DMS 273 treated with DMSO at 0.1 percent for 48 hours (cell line): ENCODE results near the gene TRPM2.
"Not testable (repeated sequence)": the region's sequence is repeated elsewhere in the genome, so short reads cannot be mapped to it uniquely, and the experiment has no call there.

ENCODE experiments used
- DNase-seq: peaks from one replicate; lab custom pipeline; 2025; lab: John Stamatoyannopoulos, UW

Gene TRPM2

DNA sequence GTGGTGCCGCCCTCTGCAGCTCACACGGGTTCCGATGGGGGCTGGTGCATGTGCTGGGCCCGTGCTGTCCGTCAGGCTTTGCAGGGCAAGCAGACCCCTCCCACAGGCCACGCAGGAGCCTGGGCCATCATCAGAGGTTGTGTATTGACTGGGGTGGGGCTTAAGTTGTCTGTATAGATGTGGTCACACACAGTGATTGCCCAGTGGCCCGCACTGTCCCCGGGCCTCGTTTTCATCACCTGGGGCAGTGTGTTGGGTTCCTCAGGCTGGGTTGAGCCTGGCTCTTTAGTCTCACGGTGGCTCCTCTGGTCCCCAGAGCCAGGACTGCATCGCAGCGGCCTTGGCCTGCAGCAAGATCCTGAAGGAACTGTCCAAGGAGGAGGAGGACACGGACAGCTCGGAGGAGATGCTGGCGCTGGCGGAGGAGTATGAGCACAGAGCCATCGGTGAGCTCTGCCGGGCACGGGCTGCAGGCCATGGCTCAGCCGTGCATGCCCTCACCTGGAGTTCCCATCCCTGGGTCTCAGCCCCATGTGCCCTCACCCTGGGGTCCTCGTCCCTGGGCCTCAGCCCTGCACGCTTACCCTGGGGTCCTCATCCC lies 44.1 kb downstream of the TRPM2 start:
- no peak for DNase-seq

DNA sequence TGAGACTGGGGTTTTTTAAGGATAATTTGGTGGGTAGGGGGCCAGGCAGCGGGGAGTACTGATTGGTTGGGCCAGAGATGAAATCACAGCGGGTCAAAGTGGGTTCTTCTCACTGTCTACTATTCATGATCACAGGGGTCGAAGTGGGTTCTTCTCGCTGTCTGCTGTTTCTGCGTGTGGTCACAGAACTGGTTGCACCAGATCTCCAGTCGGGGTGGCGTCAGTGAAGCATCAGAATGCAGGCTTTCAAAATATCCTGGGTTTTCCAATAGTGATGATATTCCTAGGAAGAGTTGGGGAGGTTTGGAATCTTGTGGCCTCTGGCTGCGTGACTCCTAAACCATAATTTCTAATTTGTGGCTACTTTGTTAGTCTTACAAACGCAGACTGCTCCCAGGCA lies 45.1 kb downstream of the TRPM2 start:
- no peak for DNase-seq

DNA sequence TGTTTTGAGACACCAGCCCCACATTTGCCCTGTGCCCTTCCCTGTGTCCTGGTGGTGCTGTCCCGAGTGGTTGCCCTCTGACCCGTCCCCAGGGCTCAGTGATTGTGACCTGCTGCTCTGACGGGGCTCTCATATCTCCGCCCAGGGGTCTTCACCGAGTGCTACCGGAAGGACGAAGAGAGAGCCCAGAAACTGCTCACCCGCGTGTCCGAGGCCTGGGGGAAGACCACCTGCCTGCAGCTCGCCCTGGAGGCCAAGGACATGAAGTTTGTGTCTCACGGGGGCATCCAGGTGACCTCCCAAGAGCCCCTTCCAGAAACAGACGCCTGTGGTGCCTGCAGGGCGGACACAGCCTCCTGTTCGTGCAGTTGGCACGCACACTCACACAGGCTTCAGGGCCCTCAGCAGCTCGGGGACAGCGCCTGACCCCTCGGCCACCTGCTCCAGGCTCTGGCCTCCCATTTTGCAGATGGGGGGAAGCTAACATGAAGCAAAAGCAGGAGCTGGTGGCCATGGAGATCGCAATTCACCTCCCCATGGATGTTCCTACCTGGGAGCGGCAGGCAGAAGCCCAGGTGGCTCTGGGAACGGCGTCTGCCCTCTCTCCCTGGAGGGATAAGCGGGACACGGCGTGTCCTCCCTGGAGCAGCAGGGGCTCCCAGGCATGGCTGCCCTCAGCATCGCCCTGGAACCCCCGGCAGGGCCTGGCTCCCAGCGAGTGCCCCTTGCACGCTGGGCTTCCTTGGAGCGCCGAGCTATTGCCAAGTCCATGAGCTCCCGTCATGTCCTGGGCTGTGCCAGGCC lies 45.9 kb downstream of the TRPM2 start:
- DNase-seq = no peak

DNA sequence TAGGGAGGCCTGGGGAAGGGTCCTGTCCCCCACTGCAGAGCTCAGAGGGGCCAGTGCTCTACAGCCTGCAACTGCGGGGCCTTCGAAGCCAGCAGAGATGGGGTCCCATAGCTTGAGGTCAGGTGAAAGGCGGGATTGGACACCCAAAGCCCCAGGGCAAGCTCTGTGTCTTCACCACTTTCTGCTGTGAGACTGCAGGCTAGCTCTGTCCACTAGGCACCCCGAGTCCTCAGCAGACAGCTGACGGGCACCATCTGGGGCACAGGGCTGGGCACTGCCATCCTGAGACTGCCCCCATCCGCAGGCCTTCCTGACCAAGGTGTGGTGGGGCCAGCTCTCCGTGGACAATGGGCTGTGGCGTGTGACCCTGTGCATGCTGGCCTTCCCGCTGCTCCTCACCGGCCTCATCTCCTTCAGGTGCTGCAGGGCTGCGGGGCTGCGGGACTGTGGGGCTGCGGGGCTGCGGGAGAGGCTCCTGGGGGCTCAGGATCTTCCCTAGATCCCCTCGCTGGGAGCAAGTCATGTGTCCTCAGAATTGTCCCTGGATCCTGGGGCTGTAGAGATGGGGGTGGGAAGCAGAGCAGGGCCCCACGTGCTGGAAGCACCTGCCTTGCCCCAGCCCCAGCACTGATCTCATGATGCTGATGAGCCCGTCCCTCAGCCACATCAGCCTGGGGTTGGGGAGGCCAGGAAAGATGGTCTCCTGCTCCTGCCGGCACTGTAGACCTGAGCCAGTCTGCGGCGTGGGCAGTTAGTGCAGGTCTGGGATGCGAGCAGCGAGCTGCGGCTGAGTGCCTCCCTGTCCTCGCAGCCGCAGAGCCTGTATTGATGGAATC lies 46.8 kb downstream of the TRPM2 start:
- DNase-seq = no peak

DNA sequence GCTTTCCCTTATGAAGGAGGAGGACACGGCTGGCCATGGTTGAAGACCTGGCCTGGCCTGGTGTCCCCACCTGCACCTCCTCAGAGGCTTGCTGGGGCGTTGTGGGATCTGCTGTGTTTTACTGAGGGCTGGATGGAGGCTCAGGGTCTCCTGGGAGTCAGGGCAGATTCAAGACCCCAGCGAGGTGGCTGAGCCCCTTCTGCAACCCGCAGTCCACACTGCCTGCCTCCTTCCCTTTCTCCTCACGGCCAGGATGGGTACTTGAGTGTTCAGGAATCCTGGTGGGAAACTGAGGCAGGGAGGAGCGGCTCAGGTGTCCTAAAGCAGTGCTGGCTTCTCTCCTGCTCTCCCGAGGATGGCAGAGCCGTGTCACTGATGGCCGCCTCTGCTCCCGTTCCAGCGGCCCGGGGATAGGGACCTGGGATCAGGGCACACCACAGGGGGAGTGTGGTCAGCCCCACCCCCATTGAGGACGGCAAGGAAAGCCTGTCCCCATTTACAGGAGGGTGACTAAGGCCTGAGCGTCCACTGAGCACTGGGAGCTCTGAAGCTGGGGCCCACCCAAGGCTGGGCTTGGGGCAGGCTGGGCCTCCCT lies 47.5 kb downstream of the TRPM2 start:
- no peak for DNase-seq

DNA sequence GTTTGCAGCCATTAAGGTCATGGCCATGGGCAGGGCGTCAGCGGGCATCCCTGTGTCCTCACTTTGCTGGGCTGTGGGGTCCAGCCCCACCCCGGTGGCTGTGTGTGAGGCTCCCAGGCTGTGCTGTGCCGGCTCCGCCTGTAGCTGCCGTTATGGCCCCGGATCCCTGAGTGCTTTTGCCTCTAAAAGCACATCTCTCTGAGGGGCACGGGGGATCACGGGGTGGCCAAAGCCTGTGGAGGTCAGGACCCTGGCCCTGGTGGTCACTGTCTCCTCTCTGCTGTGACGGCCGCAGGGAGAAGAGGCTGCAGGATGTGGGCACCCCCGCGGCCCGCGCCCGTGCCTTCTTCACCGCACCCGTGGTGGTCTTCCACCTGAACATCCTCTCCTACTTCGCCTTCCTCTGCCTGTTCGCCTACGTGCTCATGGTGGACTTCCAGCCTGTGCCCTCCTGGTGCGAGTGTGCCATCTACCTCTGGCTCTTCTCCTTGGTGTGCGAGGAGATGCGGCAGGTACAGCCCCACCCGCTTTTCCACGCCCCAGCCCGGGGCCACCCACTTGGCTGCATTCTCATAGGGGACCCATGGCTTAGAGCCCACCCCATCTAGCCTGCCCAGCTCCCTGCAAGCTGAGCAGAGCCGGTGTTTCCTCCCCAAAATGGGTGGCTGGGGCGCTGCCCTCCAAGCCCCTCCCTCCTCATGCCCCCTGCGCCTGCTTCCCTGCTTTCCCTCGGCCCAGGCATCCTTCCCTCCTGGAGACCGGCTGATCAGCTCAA lies 48.2 kb downstream of the TRPM2 start:
- DNase-seq = no peak

DNA sequence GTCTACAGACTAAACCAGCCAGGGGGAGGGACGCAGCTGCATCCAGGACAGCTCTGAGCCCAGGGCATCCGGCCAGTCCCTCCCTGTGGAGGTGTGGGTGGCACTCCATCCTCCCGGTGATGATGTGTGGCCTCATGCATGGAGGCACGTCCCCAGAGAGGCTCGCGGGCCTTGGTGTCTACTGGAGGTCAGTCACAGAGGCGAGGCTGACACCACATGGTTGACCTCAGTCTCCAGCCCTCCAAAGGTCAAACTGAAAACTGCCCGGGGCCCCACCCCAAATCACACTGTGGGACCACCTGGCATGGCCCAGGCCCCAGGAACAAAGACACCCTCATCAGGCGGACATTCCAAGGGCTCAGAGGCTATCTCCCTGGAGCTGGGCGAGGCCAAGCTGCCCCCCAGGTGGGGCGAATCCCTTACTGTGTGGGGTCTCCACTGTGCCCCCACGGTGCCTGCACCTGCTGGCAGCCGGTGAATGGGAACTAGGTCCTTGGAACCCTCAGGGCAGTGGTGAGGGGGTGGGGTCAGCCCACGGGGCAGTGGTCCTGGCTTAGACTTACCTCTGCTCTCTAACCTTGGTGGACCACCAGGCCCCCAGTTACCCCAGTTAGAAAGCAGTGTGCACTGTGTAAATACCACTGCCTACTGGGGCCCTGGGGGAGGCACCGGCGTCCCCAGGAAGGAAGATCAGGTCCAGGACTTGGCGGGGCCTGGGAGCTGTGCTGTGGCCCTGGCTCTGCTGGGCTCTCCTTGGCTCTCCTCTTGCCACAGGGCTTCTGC lies 49.1 kb downstream of the TRPM2 start:
- DNase-seq = no peak

DNA sequence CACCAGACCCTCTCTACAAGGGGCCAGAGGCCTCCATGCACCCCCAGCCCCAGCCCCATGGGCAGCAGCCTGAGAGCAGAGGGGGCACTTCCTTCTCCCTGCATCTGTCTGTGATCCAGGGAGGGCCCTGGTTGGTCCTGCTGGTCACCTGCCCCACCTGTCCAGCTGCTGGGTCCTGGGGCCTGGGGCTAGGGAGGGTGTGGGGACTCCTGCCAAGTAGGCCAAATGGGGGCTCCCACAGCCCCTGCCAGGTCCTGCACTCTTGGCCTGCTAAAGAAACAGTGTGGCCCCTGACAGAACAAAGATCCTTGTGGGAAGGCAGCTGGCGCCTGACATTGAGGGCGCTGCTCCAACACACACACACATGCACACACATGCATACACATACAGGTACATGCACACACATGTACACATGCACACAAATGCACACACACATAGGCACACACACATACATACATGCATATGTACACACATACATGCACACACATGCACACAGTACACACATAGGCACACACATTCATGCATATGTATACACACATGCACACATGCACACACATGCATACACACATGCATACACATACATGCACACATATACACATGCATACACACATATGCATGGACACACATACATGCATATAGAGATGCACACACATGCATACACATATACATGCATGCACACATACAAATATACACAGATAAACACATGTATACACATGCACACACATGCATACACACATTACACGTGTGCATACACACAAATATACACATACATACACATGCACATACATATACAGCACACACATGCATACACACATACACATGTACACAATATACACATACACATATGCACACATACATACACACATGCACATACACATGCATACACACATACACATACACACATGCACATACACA lies 49.9 kb downstream of the TRPM2 start:
- no peak for DNase-seq

DNA sequence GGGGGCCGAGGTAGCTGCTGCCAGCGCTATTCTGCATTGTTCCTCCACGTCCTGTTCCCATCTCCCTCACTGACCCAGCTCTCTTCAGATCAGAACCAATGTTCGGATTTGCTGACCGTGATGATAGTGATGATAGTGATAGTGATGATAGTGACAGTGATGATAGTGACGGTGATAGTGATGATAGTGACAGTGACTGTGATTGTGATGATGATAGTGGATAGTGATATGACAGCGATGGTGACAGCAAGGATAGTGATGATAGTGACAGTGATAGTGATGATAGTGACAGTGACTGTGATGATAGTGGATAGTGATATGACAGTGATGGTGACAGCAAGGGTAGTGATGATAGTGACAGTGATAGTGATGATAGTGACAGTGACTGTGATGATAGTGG lies 51.1 kb downstream of the TRPM2 start:
- DNase-seq = not testable (repeated sequence)

DNA sequence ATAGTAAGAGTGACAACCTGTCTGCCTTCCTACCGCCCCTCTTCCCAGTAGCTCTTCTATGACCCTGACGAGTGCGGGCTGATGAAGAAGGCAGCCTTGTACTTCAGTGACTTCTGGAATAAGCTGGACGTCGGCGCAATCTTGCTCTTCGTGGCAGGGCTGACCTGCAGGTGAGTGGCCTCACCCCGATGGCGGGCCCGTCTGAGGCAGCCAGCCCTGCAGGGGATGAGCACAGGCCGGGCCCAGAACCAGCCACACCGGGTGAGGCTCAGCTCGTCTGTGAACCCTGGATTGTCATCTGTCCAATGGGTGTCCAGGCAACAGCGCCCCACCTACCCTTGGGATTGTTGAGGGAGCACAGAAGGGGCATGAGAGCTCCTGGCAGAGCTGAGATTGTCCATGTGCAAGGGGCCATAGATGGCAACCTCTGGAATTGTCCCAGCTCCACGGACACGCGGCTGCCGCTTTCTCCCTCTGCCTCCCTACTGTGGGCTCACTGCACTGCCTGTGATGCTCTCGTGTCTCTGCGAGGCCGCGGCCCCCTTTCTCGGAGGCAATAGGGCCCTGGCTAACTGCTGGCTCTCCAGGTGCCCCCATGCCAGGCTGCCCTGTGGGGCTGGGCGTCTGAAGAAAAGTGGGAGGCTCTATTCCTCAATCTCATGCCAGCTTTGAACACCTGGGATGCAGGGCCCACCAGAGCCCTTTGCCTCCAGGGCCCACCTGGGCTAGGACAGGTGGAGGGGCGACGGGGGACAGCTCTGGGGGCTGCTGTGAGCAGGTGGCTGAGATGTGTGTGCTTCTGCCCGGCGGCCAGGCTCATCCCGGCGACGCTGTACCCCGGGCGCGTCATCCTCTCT lies 51.9 kb downstream of the TRPM2 start:
- no peak for DNase-seq

DNA sequence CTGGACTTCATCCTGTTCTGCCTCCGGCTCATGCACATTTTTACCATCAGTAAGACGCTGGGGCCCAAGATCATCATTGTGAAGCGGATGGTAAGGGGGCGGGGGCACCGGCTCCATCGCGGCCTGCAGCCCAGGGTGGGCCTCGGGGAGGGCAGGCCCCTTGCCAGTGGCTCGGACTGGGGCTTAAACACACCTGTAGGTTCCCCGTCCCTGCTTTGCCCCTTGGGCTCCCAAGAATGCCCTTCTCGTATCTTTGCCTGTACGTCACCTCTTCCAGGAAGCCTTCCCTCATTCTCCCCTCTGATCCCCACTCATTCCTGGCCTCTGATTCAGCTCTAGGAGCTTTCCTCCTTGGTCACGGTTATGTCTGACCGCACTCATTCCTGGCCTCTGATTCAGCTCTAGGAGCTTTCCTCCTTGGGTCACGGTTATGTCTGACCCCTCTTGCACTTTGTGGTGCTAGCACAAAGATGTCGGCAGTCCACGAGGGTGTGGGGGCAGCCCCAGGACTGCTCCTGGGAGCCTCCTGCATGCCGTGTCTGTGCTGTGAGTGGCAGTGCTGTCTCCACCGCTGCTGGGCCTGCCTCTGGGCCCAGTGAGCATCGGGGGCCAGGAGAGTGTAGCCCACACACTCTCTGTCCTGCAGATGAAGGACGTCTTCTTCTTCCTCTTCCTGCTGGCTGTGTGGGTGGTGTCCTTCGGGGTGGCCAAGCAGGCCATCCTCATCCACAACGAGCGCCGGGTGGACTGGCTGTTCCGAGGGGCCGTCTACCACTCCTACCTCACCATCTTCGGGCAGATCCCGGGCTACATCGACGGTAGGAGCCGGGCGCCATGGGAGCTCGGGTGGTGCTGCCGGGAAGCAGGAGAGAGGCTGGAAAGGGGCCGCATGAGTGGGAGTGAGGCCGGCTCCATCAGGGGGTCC lies 52.8 kb downstream of the TRPM2 start:
- no peak for DNase-seq

DNA sequence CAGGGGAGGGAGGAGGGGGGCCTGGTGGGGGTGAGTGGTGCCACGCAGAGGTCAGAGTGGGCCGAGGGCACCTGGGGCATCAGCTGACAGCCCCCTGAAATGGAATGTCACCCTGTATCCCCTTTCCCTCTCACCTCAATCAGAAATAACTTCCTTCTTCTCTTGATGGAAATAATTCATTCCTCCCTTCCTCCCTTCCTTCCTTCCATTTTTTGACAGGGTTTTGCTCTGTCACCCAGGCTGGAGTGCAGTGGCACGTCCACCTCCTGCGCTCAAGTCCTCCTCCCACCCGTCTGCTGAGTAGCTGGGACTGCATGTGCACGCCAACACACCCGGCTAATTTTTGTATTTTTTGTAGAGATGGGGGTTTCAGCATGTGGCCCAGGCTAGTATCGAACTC lies 53.5 kb downstream of the TRPM2 start:
- no peak for DNase-seq

DNA sequence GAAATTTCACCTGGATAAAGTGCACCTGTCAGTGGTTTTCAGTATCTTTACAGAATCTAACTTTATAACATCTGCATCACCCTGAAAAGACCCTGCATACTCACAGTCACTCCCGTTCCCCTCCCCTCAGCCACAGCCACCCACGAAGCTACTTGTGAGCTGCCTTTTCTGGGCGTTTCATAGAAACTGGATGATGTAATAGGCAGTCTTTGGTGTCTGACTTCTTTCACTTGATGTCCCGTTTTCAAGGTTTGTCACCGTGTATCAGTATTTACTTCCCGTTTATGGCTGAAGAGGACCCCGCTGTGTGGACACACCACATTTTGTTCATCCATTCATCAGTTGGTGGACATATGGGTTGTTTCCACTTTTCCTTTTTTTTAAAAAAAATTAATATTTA lies 54.1 kb downstream of the TRPM2 start:
- no peak for DNase-seq

DNA sequence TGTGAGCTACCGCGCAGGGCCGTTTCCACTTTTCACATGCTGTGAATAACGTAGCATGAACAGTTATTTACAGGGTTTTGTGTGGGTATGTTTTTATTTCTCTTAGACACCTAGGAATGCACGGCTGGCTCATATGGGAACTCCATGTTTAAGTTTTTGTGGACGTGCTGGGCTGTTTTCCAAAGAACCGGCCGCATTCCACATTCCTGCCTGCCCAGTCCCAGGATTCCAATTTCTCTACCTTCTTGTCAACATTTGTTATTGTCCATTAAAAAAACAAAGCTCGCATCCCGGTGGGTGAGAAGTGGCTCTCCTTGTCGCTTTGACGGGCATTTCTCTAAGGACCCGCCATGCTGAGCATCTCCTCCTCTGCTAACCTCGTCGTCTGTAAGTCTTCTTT lies 54.8 kb downstream of the TRPM2 start:
- DNase-seq = no peak

DNA sequence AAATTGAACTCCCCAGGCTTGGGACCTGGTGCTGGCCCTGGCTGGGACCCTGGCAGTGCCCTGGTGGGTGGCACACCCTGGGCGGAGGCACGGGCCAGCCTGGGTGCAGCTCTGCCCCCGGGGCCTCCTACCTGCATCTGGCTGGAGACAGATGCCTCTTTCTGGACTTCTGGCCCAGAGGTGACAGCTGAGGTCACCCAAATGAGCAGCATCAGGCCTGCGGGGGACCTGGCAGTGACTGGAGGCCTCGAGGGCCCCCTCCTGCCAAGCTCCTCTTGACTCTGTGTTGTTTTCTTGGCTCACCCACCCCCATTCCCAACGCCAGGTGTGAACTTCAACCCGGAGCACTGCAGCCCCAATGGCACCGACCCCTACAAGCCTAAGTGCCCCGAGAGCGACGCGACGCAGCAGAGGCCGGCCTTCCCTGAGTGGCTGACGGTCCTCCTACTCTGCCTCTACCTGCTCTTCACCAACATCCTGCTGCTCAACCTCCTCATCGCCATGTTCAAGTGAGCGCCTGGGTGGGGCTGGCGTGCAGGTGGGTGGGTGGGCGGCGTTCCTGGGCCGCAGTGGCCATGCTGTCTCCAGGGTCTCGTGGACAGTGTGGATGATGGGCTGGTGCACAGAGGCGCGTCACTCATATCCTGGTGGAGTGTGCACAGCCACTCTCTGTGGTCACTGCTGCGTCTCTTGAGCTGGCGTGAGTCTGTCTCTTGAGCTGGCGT lies 60.3 kb downstream of the TRPM2 start:
- DNase-seq = no peak

DNA sequence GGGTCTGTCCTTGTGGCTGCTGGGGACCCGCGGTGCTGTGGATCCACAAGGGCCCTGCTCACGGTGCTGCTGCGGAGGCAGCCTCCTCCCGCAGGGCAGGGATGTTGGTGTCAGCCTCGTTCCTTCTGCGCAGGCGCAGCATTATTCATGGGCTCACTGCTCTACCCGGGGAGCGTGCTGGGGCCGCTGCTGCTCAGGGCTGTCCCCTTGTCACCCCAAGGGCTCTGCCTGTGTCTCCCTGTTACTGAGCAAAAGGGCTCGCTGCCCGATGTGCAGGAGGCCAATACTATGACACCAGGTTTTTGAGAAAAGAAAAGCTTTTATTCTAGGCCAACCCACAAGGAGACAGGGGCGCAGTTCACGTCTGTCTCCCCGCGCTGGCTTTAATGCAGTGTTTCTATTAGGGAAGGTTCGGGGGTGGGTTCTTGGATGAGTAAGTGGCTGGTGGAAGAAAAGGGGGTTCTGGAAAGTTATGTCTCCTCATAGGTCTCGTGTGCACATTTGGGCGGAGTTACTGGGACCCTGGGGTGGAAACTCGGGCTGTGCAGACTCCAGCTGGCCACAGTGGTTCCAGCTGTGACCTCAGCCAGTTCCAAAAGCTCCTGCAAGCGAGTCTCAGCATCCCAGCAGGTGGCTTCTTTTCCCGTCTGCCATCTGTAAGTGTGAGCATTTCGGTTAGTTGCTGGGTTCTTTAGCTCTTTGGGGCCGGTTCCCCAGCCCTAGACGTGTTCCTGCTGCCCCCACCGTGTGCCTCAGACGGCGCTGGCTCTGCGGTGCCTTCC lies 61.1 kb downstream of the TRPM2 start:
- no peak for DNase-seq
